ENCODE measurements around the gene CPAMD8.

CPAMD8 gene

DNA sequence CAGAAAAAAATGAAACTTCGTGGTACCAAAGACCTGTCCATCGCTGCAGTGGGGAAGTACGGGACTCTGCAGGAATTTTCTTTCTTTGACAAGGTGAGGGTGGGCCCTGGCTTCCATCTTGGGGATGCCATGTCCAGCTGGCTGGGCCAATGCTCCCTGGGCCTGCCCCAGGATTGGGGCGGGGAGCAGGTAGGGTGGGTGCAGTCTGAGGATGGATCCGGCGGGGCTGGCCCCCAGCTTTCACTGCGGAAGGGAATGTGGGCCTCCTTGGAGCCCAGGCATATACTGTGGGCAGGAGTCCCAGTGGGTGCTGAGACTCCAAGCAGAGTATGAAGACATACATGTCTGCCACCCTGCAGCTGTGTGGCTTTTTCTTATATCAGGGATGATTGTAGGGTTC is 173.5 kb downstream of the CPAMD8 start:
- TF ChIP-seq, protein P1, sequence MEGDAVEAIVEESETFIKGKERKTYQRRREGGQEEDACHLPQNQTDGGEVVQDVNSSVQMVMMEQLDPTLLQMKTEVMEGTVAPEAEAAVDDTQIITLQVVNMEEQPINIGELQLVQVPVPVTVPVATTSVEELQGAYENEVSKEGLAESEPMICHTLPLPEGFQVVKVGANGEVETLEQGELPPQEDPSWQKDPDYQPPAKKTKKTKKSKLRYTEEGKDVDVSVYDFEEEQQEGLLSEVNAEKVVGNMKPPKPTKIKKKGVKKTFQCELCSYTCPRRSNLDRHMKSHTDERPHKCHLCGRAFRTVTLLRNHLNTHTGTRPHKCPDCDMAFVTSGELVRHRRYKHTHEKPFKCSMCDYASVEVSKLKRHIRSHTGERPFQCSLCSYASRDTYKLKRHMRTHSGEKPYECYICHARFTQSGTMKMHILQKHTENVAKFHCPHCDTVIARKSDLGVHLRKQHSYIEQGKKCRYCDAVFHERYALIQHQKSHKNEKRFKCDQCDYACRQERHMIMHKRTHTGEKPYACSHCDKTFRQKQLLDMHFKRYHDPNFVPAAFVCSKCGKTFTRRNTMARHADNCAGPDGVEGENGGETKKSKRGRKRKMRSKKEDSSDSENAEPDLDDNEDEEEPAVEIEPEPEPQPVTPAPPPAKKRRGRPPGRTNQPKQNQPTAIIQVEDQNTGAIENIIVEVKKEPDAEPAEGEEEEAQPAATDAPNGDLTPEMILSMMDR (conservative IDR thresholded peaks at IDR 0.05; ENCODE audit: low read depth, low read length): no peak
- DNase-seq (ENCODE audit: low read depth): no peak
- no peak overlapping the region for H3K4me3 ChIP-seq (ENCODE audit: low read depth, low read length)

DNA sequence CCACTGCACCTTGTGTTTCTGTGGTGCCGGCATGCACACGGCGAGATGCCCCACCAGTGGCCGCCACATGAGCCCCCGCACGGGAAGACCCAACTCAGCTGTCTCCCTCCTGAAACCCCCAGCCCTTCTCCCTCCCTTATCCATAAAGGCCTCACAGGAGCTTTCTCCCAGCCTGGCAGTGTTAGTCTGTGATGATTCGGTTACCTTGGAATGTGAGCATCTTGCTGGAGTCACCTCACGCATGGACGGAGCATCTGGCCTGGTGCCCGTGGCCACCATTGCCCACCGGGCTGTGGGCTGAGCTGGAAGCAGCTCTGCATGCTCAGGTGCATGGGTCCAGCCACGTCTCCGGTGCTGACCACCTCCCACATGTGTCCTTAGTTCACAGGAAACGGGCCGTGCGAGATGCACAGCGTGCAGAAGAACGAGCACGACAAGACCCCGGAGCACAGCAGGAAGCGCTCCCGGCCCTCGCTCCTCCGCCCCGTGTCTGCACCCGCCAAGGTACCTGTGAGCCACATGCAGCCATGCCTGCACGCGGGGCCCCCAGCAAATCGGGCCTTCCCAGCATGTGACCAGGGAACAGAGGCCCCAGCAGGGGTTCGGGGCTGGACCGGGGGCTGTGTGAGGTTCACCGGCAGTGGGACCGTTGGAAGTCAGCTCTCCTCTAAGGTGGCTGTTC is 175.4 kb downstream of the CPAMD8 start:
- H3K4me3 ChIP-seq (ENCODE audit: low read depth, low read length): no peak overlapping the region
- TF ChIP-seq, protein P1 (conservative IDR thresholded peaks at IDR 0.05; ENCODE audit: low read depth, low read length): no peak
- DNase-seq (ENCODE audit: low read depth): peak; percentile 50

DNA sequence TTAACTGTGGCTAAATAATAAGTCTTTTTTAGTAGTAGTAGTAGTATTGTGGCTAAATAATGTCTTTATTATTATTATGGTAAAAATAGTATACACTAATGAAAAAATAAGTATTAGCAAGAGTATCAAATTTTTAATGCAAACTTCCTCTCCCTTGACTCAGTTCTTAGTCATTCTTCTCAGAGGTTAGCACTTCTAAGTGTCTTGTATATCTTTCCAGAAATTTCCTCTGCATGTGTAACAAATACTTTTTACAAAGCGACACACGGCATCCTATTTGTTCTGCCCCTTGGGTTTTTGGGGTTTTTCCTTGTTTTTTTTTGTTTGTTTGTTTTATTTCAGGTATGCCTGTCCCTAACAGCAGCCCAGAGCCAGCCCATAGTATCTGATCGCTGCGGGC is 176.5 kb downstream of the CPAMD8 start:
- no peak overlapping the region for H3K4me3 ChIP-seq (ENCODE audit: low read depth, low read length)
- peak; percentile 44 for DNase-seq (ENCODE audit: low read depth)
- TF ChIP-seq, protein P1 (conservative IDR thresholded peaks at IDR 0.05; ENCODE audit: low read depth, low read length): no peak

DNA sequence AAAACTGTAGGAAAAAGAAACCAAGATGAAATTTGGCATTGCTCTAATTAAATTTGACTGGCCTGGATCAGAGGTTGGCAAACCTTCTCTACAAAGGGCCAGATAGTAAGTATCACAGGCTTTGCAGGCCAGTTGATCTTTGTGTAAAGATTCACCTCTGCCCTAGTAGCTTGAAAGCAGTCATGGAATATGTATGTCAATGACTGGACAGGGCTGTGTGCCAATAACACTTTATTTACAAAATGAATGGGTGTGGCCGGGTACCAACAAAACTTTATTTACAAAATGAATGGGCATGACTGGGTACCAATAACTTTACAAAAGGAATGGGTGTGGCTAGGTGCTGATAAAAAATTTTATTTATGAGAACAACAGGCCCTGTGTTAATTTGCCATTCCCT is 177.4 kb downstream of the CPAMD8 start:
- TF ChIP-seq, protein P1 (conservative IDR thresholded peaks at IDR 0.05; ENCODE audit: low read depth, low read length): no peak
- DNase-seq (ENCODE audit: low read depth): peak; percentile 27
- no peak overlapping the region for H3K4me3 ChIP-seq (ENCODE audit: low read depth, low read length)

DNA sequence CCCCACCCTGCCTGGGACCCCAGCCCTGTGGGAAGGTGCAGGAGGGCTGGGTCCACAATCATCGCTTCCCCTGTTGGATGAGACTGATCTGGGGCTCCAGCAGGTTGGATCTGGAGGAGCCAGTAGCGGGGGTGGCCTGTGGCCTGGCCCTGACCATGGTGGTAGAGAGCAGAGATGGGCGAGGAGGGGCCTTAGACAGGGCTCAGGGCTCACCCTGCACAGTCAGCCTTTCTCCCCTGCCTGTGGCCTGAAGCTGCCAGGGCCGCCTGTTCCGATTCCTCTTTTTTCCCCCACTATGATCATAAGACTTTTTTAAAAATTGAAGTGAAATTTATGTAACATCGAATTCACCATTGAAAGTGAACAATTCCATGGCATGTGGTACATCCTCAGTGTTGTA is 179.2 kb downstream of the CPAMD8 start:
- DNase-seq (ENCODE audit: low read depth): no peak
- TF ChIP-seq, protein P1 (conservative IDR thresholded peaks at IDR 0.05; ENCODE audit: low read depth, low read length): no peak
- H3K4me3 ChIP-seq (ENCODE audit: low read depth, low read length): no peak overlapping the region

DNA sequence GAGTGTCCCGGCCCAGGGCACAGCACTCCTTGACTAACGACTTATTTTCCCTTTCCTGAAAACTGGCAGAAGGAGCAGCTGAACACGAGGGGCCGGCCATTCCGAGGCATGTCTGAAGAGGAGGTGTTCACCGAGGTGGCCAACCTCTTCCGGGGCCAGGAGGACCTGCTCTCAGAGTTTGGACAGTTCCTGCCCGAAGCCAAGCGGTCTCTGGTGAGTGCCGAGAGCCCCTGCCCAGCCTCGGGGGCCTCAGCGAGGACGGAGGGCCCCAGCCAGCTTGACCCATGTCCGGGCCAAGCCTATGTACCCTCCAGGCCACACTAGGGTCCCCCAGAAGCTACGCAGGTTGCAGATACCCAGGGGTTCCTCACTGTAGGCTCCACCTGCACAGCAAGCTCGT is 179.7 kb downstream of the CPAMD8 start:
- H3K4me3 ChIP-seq (ENCODE audit: low read depth, low read length): no peak overlapping the region
- DNase-seq (ENCODE audit: low read depth): no peak
- TF ChIP-seq, protein P1 (conservative IDR thresholded peaks at IDR 0.05; ENCODE audit: low read depth, low read length): no peak

All from choroid plexus epithelial cell (primary cell).